ENCODE data around the gene DLG1. TPM values are rescaled to one million over a fixed set of nuclear protein-coding genes. Genes with fewer than 3 reads are reported as not detected.

Gene DLG1
- total RNA-seq, 2 experiments from 2014 or later = 48.9 to 95.1 TPM

DNA sequence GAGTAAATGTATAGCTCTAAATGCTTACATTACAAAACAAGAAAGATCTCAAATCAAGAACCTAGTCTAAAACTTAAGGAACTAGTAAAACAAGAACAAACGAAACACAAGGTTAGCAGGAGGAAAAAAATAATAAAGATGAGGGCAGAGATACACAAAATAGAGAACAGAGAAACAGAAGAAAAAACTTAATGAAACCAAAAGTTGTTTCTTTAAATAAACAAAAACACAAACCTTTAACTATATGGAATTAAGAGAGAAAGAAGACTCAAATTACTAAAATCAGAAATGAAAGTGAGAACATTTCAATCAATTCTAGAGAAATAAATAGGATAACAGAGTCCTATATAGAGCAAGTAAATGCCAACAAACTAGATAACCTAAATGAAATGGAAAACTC, 59.6 kb downstream of the DLG1 start:
- no peak for DNase-seq (ENCODE audit: low spot score)
- ChIA-PET CTCF (ENCODE audit: unreplicated experiment) (no interaction called here), POLR2A (no interaction called here)
- Histone ChIP-seq H3K9me2 (ENCODE audit: insufficient read depth, low read length) (no peaks in the 10 kb centered on the region), H3K9me3 (ENCODE audit: low read length) (peaks cover 57% of the 10 kb centered on the region), H3K4me1 (ENCODE audit: insufficient read depth, low read length, poor library complexity, severe bottlenecking) (no peaks in the 10 kb centered on the region), H3K79me2 (ENCODE audit: insufficient read depth, low read depth, low read length) (peaks cover 83% of the 10 kb centered on the region), H3K27ac (ENCODE audit: low read depth, low read length, poor library complexity, severe bottlenecking) (no peak overlapping the region), H4K20me1 (ENCODE audit: insufficient read depth, low read length) (no peaks in the 10 kb centered on the region), H3K4me2 (ENCODE audit: low read length) (no peak overlapping the region), H3K36me3 (ENCODE audit: insufficient read depth, low read length) (peaks cover 54% of the 10 kb centered on the region), H3K4me3 (ENCODE audit: low read depth, low read length, poor library complexity, severe bottlenecking) (no peak overlapping the region), H2AFZ (ENCODE audit: low read length) (no peak overlapping the region)
- TF ChIP-seq, protein P1, sequence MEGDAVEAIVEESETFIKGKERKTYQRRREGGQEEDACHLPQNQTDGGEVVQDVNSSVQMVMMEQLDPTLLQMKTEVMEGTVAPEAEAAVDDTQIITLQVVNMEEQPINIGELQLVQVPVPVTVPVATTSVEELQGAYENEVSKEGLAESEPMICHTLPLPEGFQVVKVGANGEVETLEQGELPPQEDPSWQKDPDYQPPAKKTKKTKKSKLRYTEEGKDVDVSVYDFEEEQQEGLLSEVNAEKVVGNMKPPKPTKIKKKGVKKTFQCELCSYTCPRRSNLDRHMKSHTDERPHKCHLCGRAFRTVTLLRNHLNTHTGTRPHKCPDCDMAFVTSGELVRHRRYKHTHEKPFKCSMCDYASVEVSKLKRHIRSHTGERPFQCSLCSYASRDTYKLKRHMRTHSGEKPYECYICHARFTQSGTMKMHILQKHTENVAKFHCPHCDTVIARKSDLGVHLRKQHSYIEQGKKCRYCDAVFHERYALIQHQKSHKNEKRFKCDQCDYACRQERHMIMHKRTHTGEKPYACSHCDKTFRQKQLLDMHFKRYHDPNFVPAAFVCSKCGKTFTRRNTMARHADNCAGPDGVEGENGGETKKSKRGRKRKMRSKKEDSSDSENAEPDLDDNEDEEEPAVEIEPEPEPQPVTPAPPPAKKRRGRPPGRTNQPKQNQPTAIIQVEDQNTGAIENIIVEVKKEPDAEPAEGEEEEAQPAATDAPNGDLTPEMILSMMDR (conservative IDR thresholded peaks at IDR 0.05; ENCODE audit: low read length) = no peak
- no peak for TF ChIP-seq EZH2phosphoT487 (IDR thresholded peaks at IDR 0.05; ENCODE audit: borderline replicate concordance, low read depth, low read length)
- intact Hi-C loops (cut with micrococcal nuclease; ENCODE audit: unreplicated experiment) = no loop called here
- no TSS peak for BruUV-seq (replicated peaks)

DNA sequence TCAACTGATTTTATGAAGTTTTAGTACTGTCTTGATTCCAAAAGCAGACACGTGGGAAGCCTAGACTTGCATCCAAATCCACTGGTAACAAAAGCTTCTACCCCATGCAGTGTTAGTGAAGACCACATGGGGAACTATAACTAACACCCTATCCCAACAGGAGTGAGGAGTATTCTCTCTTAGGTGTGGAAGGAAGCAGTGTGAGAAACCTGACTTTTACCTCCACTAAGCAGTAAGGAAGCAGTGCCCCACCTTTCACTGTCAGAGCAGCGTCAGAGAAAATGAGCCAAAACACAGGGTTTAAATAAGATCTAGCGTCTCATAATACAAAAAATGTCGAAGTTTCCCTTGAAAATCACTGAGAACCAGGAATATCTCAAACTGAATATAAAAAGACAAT, 60.5 kb downstream of the DLG1 start:
- no peak overlapping the region for H3K4me3 ChIP-seq (ENCODE audit: low read depth, low read length, poor library complexity, severe bottlenecking)
- H3K4me2 ChIP-seq (ENCODE audit: low read length) = no peak overlapping the region
- BruUV-seq (replicated peaks) = no TSS peak

DNA sequence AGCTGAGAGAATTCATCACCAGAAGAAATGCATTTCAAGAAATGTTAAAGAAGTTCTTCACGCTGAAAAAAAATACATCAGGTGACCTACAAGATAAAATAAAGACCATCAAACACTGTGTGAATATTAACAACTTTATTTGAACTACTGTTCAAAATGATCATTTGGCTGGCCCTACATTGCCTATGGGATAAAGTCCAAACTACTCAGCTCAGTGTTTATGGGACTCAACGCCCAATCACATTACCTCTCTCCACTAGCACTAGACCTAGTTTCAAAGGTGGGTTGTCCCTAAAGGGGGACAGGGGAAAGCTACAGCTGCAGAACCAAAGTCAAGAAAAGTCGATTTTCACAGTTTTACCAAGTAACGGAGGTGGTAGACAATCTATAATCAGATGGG, 62.0 kb downstream of the DLG1 start:
- H3K9me3 ChIP-seq (ENCODE audit: low read length) = peaks cover 35% of the 10 kb centered on the region; the same call in 1 of the 2 replicates
- H3K4me3 ChIP-seq (ENCODE audit: low read depth, low read length, poor library complexity, severe bottlenecking) = no peak overlapping the region
- no peaks in the 10 kb centered on the region for H3K4me1 ChIP-seq (ENCODE audit: insufficient read depth, low read length, poor library complexity, severe bottlenecking)
- no peak overlapping the region for H3K4me2 ChIP-seq (ENCODE audit: low read length)
- H2AFZ ChIP-seq (ENCODE audit: low read length) = no peak overlapping the region
- ChIA-PET CTCF (ENCODE audit: unreplicated experiment) (no interaction called here), POLR2A (interaction anchor here (1.5 kb wide), 1 partner anchor 65 kb away, joined by 3 read pairs; no protein-coding TSS in a partner anchor)
- no peaks in the 10 kb centered on the region for H3K9me2 ChIP-seq (ENCODE audit: insufficient read depth, low read length)
- TF ChIP-seq, protein P1 (conservative IDR thresholded peaks at IDR 0.05; ENCODE audit: low read length) = no peak
- no peak for TF ChIP-seq EZH2phosphoT487 (IDR thresholded peaks at IDR 0.05; ENCODE audit: borderline replicate concordance, low read depth, low read length)
- H3K79me2 ChIP-seq (ENCODE audit: insufficient read depth, low read depth, low read length) = peaks cover 78% of the 10 kb centered on the region
- H3K27ac ChIP-seq (ENCODE audit: low read depth, low read length, poor library complexity, severe bottlenecking) = no peak overlapping the region
- peaks cover 33% of the 10 kb centered on the region for H3K36me3 ChIP-seq (ENCODE audit: insufficient read depth, low read length)
- no TSS peak for BruUV-seq (replicated peaks)
- H4K20me1 ChIP-seq (ENCODE audit: insufficient read depth, low read length) = no peaks in the 10 kb centered on the region
- intact Hi-C loops (cut with micrococcal nuclease; ENCODE audit: unreplicated experiment) = no loop called here
- DNase-seq (ENCODE audit: low spot score) = no peak

More for the DNA sequence above, 60.5 kb downstream of the DLG1 start:
- TF ChIP-seq EZH2phosphoT487 (IDR thresholded peaks at IDR 0.05; ENCODE audit: borderline replicate concordance, low read depth, low read length) = no peak
- TF ChIP-seq, protein P1 (conservative IDR thresholded peaks at IDR 0.05; ENCODE audit: low read length) = no peak
- no peak for DNase-seq (ENCODE audit: low spot score)
- ChIA-PET POLR2A (interaction anchor here (0.8 kb wide), 1 partner anchor 14 kb away, joined by 3 read pairs; no protein-coding TSS in a partner anchor), CTCF (ENCODE audit: unreplicated experiment) (no interaction called here)
- Histone ChIP-seq H4K20me1 (ENCODE audit: insufficient read depth, low read length) (no peaks in the 10 kb centered on the region), H2AFZ (ENCODE audit: low read length) (no peak overlapping the region), H3K9me2 (ENCODE audit: insufficient read depth, low read length) (no peaks in the 10 kb centered on the region), H3K79me2 (ENCODE audit: insufficient read depth, low read depth, low read length) (peaks cover 88% of the 10 kb centered on the region), H3K27ac (ENCODE audit: low read depth, low read length, poor library complexity, severe bottlenecking) (no peak overlapping the region), H3K4me1 (ENCODE audit: insufficient read depth, low read length, poor library complexity, severe bottlenecking) (no peaks in the 10 kb centered on the region), H3K36me3 (ENCODE audit: insufficient read depth, low read length) (peaks cover 47% of the 10 kb centered on the region), H3K9me3 (ENCODE audit: low read length) (peaks cover 49% of the 10 kb centered on the region)
- intact Hi-C loops (cut with micrococcal nuclease; ENCODE audit: unreplicated experiment) = no loop called here
